GM11168 (cell line): ENCODE data around the gene ATAD2B.

Experiments used
- in situ Hi-C: fragments of 300-500 bp; cut with MboI; formaldehyde crosslinking; loops from one replicate; pipeline ENCODE4 v1.12.0; 2022; ENCODE audit warnings: low sequenced_read_pairs; ENCODE audit not compliant: unreplicated experiment

Gene ATAD2B

DNA sequence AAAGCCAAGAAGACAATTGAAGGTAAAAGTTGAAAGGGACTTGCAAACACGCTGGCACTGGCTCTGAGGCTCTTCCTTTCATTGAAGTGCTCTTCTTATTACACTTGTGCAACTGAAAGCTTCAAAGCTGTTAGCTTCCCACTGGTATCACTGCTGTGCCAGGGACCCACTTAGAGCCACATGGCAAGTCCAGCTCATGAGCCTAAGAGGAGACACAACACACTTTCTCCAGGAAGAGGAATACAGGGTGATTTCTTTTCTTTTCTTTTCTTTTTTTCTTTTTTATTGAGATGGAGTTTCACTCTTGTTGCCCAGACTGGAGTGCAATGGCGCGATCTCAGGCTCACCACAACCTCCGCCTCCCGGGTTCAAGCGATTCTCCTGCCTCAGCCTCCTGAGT lies 218.2 kb downstream of the ATAD2B start:
- in situ Hi-C loops, result no loop called here

DNA sequence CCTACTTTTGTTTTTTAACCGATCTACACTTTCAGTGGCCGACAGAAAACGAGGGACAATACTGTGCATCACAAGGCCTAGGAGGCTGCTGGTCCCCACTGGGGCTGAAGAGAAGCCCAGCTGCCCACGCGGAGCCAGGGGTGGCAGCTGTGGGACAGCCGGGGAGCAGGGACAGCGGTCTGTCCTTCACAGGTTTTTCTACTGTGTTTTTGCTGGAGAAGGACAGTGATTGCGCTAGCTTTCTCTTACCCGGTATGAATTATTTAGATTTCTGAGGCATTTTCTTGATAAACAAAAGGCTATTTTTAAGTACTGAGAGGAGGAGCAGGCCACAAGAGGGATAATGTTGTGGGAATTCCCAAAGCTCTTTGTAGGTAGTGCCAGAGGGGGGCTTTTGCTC lies 219.8 kb downstream of the ATAD2B start:
- in situ Hi-C loops, result no loop called here

DNA sequence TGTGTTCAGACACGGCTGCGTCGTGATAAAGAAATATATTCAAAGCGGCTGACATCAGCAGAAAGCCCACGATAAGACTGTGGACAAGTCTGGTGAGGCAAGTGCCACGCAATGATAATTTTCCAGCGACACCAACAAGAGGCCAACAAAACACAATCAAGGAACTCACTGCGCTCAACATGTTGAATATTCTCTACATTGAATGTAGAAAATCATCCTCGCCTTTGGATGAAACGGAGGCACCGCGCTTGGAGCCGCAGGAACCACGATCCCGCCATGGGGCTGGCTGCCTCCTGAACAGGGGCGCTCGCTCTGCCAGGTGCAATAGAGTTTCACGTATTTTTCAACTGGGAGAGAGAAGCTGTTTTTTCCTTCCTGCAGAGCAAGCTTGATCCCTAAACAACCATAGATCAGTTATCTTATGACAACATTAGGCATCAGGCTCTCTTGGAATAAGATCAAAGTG lies 220.3 kb downstream of the ATAD2B start:
- in situ Hi-C loops, result no loop called here

DNA sequence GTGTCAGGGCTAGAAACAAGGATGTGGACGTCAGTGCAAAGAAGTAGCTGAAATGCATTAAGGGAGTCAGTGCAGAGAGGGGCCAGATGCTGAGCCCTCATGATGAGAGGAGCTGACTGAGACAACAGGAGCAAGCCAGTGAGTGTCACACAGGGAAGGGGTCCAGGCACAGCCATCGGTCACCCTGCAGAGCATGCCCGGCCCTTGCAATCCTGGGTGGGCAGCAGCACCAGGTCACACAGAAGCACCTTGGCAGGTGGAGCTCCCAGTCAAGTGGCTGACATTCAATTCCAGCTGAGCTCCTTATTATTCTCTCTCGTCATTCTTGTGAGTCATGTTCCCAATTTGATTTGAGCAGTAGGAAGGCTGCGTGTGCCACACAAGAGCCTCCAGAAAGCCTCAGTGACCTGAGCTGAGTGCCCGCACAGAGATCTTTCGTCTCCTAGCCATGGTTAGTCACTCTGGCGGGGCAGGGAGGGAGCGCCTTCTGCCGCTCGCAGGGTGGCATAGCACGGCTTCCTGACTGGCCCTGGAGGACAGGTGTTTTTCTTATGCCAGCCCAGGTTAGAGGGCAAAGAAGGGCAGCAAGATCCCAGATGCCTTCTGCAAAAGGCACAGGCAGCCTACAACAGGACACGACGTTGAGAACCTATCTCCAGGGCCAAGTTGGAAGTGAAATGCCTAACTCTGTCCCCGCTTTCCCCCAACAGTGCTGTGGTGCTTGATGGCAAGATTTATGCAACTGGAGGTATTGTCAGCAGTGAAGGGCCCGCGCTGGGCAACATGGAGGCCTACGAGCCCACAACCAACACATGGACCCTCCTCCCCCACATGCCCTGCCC lies 220.9 kb downstream of the ATAD2B start:
- in situ Hi-C loops, result no loop called here

DNA sequence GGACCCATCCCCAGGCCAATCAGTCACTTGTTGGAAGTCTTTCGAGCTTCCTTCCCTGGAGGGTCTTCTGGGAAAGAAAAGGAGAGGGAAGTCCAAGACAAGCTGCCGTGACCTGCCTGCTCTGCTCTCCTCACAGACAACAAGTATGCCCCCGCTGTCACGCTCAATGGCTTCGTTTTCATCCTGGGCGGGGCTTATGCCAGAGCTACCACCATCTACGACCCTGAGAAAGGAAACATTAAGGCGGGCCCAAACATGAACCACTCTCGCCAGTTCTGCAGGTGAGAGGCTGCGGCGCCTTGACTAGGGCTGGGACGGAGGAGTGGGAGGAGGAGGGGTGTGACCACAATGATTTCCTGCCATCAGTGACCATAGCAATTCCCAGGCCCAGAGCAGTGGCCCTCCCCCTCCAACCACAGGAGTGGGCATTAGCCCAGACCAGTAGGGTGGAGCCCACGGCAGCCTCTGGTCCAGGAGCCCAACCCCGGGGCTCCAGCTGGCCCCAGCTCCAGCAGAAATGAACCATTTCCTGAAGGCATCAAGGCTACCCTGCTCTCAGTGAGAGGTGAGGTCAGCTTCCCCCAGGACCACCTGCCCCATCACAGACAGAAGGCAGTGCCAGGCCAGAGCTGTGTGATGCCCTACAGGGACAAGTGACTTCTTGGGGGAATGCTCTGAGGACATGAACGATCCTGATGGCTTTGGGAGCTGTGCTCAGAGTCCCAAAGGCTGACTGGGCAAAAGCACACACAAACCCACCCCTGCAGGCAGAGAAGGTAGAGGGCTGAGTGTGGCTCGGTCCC lies 223.1 kb downstream of the ATAD2B start:
- in situ Hi-C loops, result no loop called here

DNA sequence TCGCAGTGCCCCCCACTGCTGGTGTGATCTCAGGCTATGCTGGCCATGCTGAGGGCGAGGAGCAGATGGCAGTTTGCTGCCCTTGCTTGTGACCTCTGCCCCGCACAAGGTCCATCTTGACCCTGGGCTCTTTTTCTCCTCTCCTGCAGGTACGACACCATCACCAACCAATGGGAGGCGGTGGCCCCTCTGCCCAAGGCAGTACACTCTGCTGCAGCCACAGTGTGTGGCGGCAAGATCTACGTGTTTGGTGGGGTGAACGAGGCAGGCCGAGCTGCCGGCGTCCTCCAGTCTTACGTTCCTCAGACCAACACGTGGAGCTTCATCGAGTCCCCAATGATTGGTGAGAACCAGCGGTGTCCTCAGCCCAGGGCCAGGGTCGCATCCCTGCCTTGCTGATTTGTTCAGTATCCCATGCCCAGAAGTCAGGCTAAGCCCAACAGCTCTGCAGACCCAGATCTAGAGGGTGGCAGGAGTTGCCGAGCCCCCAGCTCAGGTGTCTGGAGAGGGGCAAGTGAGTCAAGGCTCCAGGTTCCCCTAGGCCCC lies 223.8 kb downstream of the ATAD2B start:
- in situ Hi-C loops, result no loop called here

DNA sequence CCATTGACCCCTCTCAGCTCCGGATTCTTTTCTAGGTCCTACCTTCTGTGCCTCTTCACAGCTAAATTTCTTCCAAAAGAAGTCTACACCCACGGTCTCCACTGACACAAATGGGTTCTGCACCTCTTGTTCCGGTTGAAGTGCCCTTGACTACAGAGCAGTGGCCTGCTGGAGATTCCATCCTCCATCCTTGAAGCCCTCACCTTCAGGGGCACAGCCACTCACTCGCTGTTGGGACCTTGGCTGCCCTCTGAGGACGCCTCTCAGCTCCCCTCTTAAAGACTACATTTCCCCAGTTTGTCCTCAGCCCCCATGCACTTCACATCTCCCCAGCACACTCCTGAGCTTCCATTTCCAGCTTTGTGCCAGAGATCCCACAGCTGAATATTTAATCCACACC lies 226.3 kb downstream of the ATAD2B start:
- in situ Hi-C loops, result no loop called here

DNA sequence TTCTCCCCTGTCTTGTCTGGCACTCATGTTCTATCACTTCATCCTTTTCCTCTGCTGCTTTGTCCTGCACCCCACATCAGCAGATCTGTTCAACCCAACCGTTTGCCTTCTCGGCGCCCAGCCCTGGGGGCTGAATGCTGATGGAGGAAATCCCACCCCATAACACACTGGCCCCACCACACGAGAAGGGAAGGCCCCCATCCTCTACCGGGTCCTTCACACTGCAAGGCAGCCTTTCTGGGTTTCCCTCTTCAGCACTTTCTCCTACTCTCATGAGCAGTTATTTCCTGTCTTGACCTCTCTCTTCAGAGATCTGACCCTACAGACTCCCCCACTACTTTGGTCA lies 227.4 kb downstream of the ATAD2B start:
- in situ Hi-C loops, result no loop called here

DNA sequence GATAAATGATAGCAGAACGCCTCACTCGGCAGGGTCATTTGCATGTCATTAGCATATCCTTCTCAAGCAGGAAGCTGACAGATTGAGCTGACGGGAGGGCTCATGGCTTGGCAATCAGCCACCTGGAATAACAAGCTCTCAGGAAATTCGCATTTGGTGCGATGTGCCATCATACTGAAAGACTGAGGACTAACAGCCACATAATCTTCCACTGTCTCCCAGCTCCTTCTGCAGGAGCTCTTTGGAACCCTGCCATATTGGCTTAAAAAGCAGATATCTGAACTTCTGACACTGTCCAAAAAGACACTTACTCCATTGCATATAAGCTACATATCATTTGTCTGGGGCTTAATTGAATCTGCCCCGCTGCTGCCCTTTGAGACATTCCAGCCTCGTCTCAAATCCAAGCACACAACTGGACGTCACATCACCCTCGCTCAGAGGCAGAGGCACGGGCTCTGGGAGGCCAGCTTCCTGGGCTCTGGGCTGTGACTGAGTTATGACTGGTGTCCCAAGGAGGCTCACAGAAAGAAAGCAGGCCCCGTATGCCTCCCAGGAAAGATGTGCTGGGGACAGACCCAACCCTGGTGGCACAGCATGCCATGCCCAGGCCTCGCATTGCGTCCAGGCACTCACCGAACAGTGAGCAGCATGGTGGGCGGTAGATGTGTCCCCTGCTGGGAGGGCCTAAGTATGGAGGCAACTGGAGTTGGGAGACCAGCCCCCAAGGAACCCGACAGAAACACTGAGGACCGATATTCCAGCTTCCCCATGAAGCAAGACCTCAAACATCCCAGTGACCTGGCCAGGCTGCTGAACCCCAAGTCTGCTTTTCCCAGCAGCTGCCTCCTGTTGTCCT lies 228.0 kb downstream of the ATAD2B start:
- in situ Hi-C loops, result no loop called here
